Testis (tissue), 2 donors: ENCODE results near the gene SYT1.

Source experiments
- CTCF ChIP-seq, 3 experiments: fragments of 450-650 bp in 2 of 3; fragments of 200-600 bp in 1 of 3; sonication (generic) in 1 of 3; IDR thresholded peaks; one replicate each; pipeline ENCODE4 v1.5.1; 2016 to 2019; ENCODE audit warnings: antibody characterized with exemption in 3 of 3, mild to moderate bottlenecking in 2 of 3, moderate library complexity in 1 of 3
- POLR2A ChIP-seq: fragments of 450-650 bp; IDR thresholded peaks from one replicate; pipeline ENCODE4 v1.6.1; 2017; ENCODE audit warnings: antibody characterized with exemption, mild to moderate bottlenecking, moderate library complexity

GRCh38 chr12:79300199-79300568, 435.6 kb downstream of the SYT1 start:
- no peak for TF ChIP-seq CTCF (IDR thresholded peaks at IDR 0.05)
- no peak for TF ChIP-seq POLR2A
